Esophagus squamous epithelium (tissue), 5 donors: Measurements from ENCODE around the gene LIMK2. TPM values are rescaled to one million over a fixed set of nuclear protein-coding genes. Genes with fewer than 3 reads are reported as not detected.
"Not testable (repeated sequence)": the region's sequence is repeated elsewhere in the genome, so short reads cannot be mapped to it uniquely, and the experiment has no call there.

Experiments used
- DNase-seq: peaks from one replicate; lab custom pipeline; 2025; lab: John Stamatoyannopoulos, UW
- H3K27ac ChIP-seq, 4 donors: fragments of 200-600 bp; sonication (generic); one replicate each; pipeline ENCODE4 v1.5.1; 2016 to 2019; ENCODE audit warnings: mild to moderate bottlenecking in 1 of 4
- H3K27me3 ChIP-seq, 4 donors: fragments of 200-600 bp; sonication (generic); 1 replicate in 3 of 4; 2 replicates in 1 of 4; pipeline versions ENCODE4 v1.5.1 to v1.6.0; 2017 to 2021; ENCODE audit warnings: antibody characterized with exemption in 1 of 4
- H3K36me3 ChIP-seq, 3 donors: fragments of 200-600 bp; sonication (generic); one replicate each; pipeline ENCODE4 v1.5.1; 2016 to 2019
- H3K4me1 ChIP-seq, 3 donors: fragments of 200-600 bp; sonication (generic); one replicate each; pipeline ENCODE4 v1.5.1; 2017 to 2019
- H3K4me3 ChIP-seq, 4 donors: fragments of 200-600 bp; sonication (generic); 1 replicate in 3 of 4; 2 replicates in 1 of 4; pipeline ENCODE4 v1.5.1; 2016 to 2019; ENCODE audit warnings: mild to moderate bottlenecking in 2 of 4, moderate library complexity in 1 of 4
- H3K9me3 ChIP-seq, 3 donors: fragments of 200-600 bp; sonication (generic); one replicate each; pipeline ENCODE4 v1.5.1; 2016 to 2019
- POLR2A ChIP-seq, 4 donors: fragments of 450-650 bp; IDR thresholded peaks; one replicate each; pipeline ENCODE4 v1.6.1; 2017; ENCODE audit warnings: antibody characterized with exemption in 4 of 4, mild to moderate bottlenecking in 4 of 4, moderate library complexity in 3 of 4
- WGBS, 2 donors: methylation state at CpG; one replicate each; pipeline ENCODE4 v1.1.5; 2018; 5-methylcytosine and 5-hydroxymethylcytosine counted together
- intact Hi-C: fragments of 100-400 bp; cut with DNase I; formaldehyde crosslinking; loops from one replicate; pipeline ENCODE4 v1.15.0; 2022
- total RNA-seq, 4 donors: library from RNA; depleted of rRNA; stranded (reverse); fragments of >200 nt; gene quantifications; one replicate each; pipeline ENCODE4 v1.1.0, GENCODE V29; 2016
- TF ChIP-seq, protein P1 (sequence below), 6 experiments: fragments of 450-650 bp in 4 of 6; fragments of 200-600 bp in 2 of 6; sonication (generic) in 2 of 6; IDR thresholded peaks; one replicate each; pipeline ENCODE4 v1.5.1; 2016 to 2019; ENCODE audit warnings: antibody characterized with exemption in 6 of 6, mild to moderate bottlenecking in 4 of 6, moderate library complexity in 4 of 6
- donor health status: DM: yes; HTN: yes; CAD: no.

LIMK2 gene
- total RNA-seq, 4 donors from 2014 or later, result 61.8 to 134 (median 109) TPM

GRCh38 chr22:31233001-31233400, 20.9 kb downstream of the LIMK2 start:
- peaks cover 0 to 7% (median 0%) of the 10 kb centered on the region in 3 donors for H3K36me3 ChIP-seq
- H3K9me3 ChIP-seq, result no peaks in the 10 kb centered on the region
- intact Hi-C loops, result no loop called here
- 65 to 72% methylated on average over 3 of the region's 3 CpGs for WGBS, 2 donors
- no peak overlapping the region for H3K4me3 ChIP-seq
- DNase-seq, result no peak
- peaks cover 12 to 51% (median 32%) of the 10 kb centered on the region in 3 donors for H3K4me1 ChIP-seq
- TF ChIP-seq, protein P1, sequence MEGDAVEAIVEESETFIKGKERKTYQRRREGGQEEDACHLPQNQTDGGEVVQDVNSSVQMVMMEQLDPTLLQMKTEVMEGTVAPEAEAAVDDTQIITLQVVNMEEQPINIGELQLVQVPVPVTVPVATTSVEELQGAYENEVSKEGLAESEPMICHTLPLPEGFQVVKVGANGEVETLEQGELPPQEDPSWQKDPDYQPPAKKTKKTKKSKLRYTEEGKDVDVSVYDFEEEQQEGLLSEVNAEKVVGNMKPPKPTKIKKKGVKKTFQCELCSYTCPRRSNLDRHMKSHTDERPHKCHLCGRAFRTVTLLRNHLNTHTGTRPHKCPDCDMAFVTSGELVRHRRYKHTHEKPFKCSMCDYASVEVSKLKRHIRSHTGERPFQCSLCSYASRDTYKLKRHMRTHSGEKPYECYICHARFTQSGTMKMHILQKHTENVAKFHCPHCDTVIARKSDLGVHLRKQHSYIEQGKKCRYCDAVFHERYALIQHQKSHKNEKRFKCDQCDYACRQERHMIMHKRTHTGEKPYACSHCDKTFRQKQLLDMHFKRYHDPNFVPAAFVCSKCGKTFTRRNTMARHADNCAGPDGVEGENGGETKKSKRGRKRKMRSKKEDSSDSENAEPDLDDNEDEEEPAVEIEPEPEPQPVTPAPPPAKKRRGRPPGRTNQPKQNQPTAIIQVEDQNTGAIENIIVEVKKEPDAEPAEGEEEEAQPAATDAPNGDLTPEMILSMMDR (IDR thresholded peaks at IDR 0.05), result no peak
- TF ChIP-seq POLR2A (IDR thresholded peaks at IDR 0.05), result no peak
- H3K27ac ChIP-seq, result peak overlapping the region in 3 of 4 donors; percentile 18 to 33 (median 28)
- no peaks in the 10 kb centered on the region for H3K27me3 ChIP-seq

GRCh38 chr22:31235081-31235480, 23.0 kb downstream of the LIMK2 start:
- H3K27me3 ChIP-seq, result no peaks in the 10 kb centered on the region
- 37 to 92% methylated on average over 2 to 3 of the region's 3 CpGs for WGBS, 2 donors
- no peak for DNase-seq
- no peaks in the 10 kb centered on the region for H3K9me3 ChIP-seq
- H3K36me3 ChIP-seq, result no peaks in the 10 kb centered on the region
- peak overlapping the region in 1 of 4 donors; percentile 13 for H3K27ac ChIP-seq
- peaks cover 10 to 35% (median 21%) of the 10 kb centered on the region in 3 donors for H3K4me1 ChIP-seq
- intact Hi-C loops, result no loop called here
- no peak overlapping the region for H3K4me3 ChIP-seq
- TF ChIP-seq POLR2A (IDR thresholded peaks at IDR 0.05), result no peak
- TF ChIP-seq, protein P1 (IDR thresholded peaks at IDR 0.05), result no peak

- H3K36me3 ChIP-seq, H3K27ac ChIP-seq, H3K27me3 ChIP-seq, intact Hi-C loops, H3K4me3 ChIP-seq, DNase-seq, H3K9me3 ChIP-seq: not testable (repeated sequence)
- H3K4me1 ChIP-seq, result peaks cover under 1 to 26% (median 12%) of the 10 kb centered on the region in 3 donors
- whole genome bisulfite sequencing, 2 donors, result 86 to 92% methylated on average over 1 of the region's 4 CpGs
These were observed 23.9 kb downstream of the LIMK2 start for GRCh38 chr22:31236044-31236443.

GRCh38 chr22:31238057-31238456, 26.0 kb downstream of the LIMK2 start:
- Histone ChIP-seq H3K27me3 (no peaks in the 10 kb centered on the region), H3K4me1 (peaks cover 0 to 14% (median 3%) of the 10 kb centered on the region in 3 donors), H3K4me3 (no peak overlapping the region), H3K9me3 (no peaks in the 10 kb centered on the region), H3K27ac (no peak overlapping the region), H3K36me3 (peaks cover 0 to 6% (median 0%) of the 10 kb centered on the region in 3 donors)
- intact Hi-C loops, result no loop called here
- no peak for DNase-seq
- TF ChIP-seq, protein P1 (IDR thresholded peaks at IDR 0.05), result no peak
- no peak for TF ChIP-seq POLR2A (IDR thresholded peaks at IDR 0.05)
- 75 to 88% methylated on average over 1 of the region's 1 CpG for whole genome bisulfite sequencing, 2 donors

DNA sequence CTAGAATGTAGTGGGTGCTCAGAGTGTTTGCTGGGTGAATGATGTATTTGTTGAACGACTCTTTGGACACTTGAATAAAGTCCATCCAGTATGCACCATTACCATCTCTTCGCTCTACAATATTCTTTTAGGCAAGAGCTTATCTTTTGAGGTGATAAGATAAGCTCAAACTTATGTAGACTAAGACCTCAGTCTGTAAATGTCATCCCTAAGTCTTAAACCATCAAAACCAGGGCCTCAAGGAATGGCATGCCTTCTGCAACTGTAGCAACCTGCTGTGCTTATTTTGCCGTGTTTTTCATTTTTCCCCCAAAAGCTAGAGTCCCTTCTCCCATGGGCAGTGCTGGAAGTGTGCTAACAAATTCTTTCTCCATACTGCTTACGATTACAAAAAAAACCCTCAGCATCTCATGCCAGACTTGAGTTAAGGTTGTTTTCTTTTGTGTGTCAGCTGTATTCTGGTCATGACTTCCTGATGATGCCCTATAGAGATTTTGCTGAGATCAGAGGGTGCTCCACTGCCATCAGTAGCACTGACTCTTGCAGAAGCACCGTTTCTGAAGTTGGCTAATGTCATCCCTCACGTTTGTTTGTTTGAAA, 27.8 kb downstream of the LIMK2 start:
- H3K4me3 ChIP-seq, result no peak overlapping the region
- H3K36me3 ChIP-seq, result peaks cover 0 to 6% (median 0%) of the 10 kb centered on the region in 3 donors
- intact Hi-C loops, result no loop called here
- H3K27ac ChIP-seq, result no peak overlapping the region
- 81 to 85% methylated on average over 6 of the region's 6 CpGs for WGBS, 2 donors
- DNase-seq, result no peak
- H3K4me1 ChIP-seq, result peaks cover 5 to 22% (median 6%) of the 10 kb centered on the region in 3 donors
- TF ChIP-seq POLR2A (IDR thresholded peaks at IDR 0.05), result no peak
- TF ChIP-seq, protein P1 (IDR thresholded peaks at IDR 0.05), result no peak
- H3K27me3 ChIP-seq, result no peaks in the 10 kb centered on the region
- no peaks in the 10 kb centered on the region for H3K9me3 ChIP-seq
